Measurements from ENCODE around the gene ZNHIT2. TPM values are rescaled to one million over a fixed set of nuclear protein-coding genes. Genes with fewer than 3 reads are reported as not detected.

ZNHIT2 gene
- total and polyA plus RNA-seq, 2 of the 8 experiments (the other 6 are each of a cell fraction or from before 2014, with no cell fraction given) = 13.0 to 16.1 TPM

- H3K56ac ChIP-seq (replicated peaks; ENCODE audit: insufficient read length, low read depth, low read length) = no peak overlapping the region
- WGBS, 2 experiments (ENCODE audit: extremely low coverage in 1 of 2, insufficient coverage in 1 of 2, insufficient read length in 1 of 2, insufficient replicate concordance in 2 of 2, low coverage in 1 of 2, low lambda C conversion rate in 2 of 2, missing lambda C conversion rate in 1 of 2) = 89% methylated on average over 3 of the region's 3 CpGs; no CpG with 5 or more reads in 1 of the 2 experiments
- H3K18ac ChIP-seq (ENCODE audit: extremely low read depth, low read length) = no peak overlapping the region
- no peaks in the 10 kb centered on the region for H4K20me1 ChIP-seq (replicated peaks in 1 of 2; ENCODE audit: control insufficient read depth in 1 of 2, insufficient read depth in 2 of 2, low read length in 2 of 2)
- H3K4me2 ChIP-seq (ENCODE audit: insufficient read depth in 1 of 2, low read depth in 2 of 2, low read length in 2 of 2) = no peak overlapping the region
- no peak overlapping the region for H4K5ac ChIP-seq (ENCODE audit: insufficient read length, low read depth, low read length)
- H2AFZ ChIP-seq (ENCODE audit: low read length) = no peak overlapping the region
- no peak overlapping the region for H2BK120ac ChIP-seq (replicated peaks; ENCODE audit: low read depth, low read length)
- H2BK20ac ChIP-seq (ENCODE audit: low read length) = no peak overlapping the region
- no peaks in the 10 kb centered on the region for H3K4me1 ChIP-seq (replicated peaks in 1 of 4; ENCODE audit: control insufficient read depth in 3 of 4, insufficient read depth in 4 of 4, low read length in 3 of 4)
- no peak overlapping the region for H4K8ac ChIP-seq (ENCODE audit: extremely low read depth, insufficient read depth, low read length)
- H3K36me3 ChIP-seq (ENCODE audit: control insufficient read depth in 2 of 4, insufficient read depth in 4 of 4, low read length in 3 of 4) = no peaks in the 10 kb centered on the region
- DNase-seq (ENCODE audit: low read depth in 1 of 2, low spot score in 2 of 2) (no peak), FAIRE-seq (no peak)
- no peak overlapping the region for H2BK15ac ChIP-seq (ENCODE audit: low read length)
- H2BK12ac ChIP-seq (ENCODE audit: low read depth, low read length) = no peak overlapping the region
- no peak overlapping the region for H4K91ac ChIP-seq (replicated peaks; ENCODE audit: insufficient read length, low read length)
- H3K27me3 ChIP-seq (replicated peaks in 1 of 4; ENCODE audit: control insufficient read depth in 3 of 4, extremely low read depth in 1 of 4, insufficient read depth in 3 of 4, low read length in 3 of 4) = no peaks in the 10 kb centered on the region
- no peak overlapping the region for H3K27ac ChIP-seq (ENCODE audit: low read depth, low read length)
- no peak overlapping the region for H3K9ac ChIP-seq (replicated peaks in 1 of 4; ENCODE audit: extremely low read depth in 1 of 4, low read depth in 3 of 4, low read length in 3 of 4)
- no peak overlapping the region for H2BK5ac ChIP-seq (ENCODE audit: low read depth, low read length)
- no peaks in the 10 kb centered on the region for H3K9me3 ChIP-seq (ENCODE audit: insufficient read depth in 2 of 2, low read depth in 1 of 2, low read length in 1 of 2)
- H3K4me3 ChIP-seq (ENCODE audit: extremely low read depth in 1 of 4, insufficient read depth in 2 of 4, low read depth in 3 of 4, low read length in 4 of 4) = no peak overlapping the region
- no peaks in the 10 kb centered on the region for H3K79me1 ChIP-seq (ENCODE audit: low read depth, low read length)
- no peak overlapping the region for H3K23ac ChIP-seq (ENCODE audit: insufficient read length)
- H3K79me2 ChIP-seq (ENCODE audit: control insufficient read depth in 1 of 2, insufficient read depth in 2 of 2, low read length in 2 of 2) = no peaks in the 10 kb centered on the region
- H3K14ac ChIP-seq (ENCODE audit: insufficient read length) = no peak overlapping the region
- no peak overlapping the region for H2AK5ac ChIP-seq (ENCODE audit: low read depth, low read length)
- ChIA-PET POLR2A (ENCODE audit: partially characterized antibody) (interaction anchor here (1.1 to 1.4 kb wide), 2 partner anchors 31 to 46 kb away, joined by 3 read pairs; no protein-coding TSS in a partner anchor), CTCF (ENCODE audit: partially characterized antibody) (no interaction called here)
- no peak overlapping the region for H3K4ac ChIP-seq (replicated peaks; ENCODE audit: insufficient read length, low read depth, low read length)
- H3K23me2 ChIP-seq (ENCODE audit: low read depth, low read length) = no peaks in the 10 kb centered on the region
- TF ChIP-seq YY1 (IDR thresholded peaks at IDR 0.05; ENCODE audit: low read depth, low read length) (no peak), SIN3A (conservative IDR thresholded peaks at IDR 0.05 in 1 of 2, IDR thresholded peaks at IDR 0.05 in 1 of 2; ENCODE audit: low read depth in 1 of 2, low read length in 2 of 2) (no peak), TAF1 (IDR thresholded peaks at IDR 0.05; ENCODE audit: low read depth, low read length) (no peak), TEAD4 (IDR thresholded peaks at IDR 0.05; ENCODE audit: low read depth, low read length) (no peak), GTF2F1 (IDR thresholded peaks at IDR 0.05; ENCODE audit: borderline replicate concordance, low read depth, low read length) (no peak), KDM1A (IDR thresholded peaks at IDR 0.05; ENCODE audit: borderline replicate concordance, low read length) (no peak), NANOG (IDR thresholded peaks at IDR 0.05; ENCODE audit: insufficient read depth, low read depth, low read length, poor library complexity, severe bottlenecking) (no peak), RNF2 (IDR thresholded peaks at IDR 0.05; ENCODE audit: borderline replicate concordance, low read depth, low read length, missing control alignments, poor library complexity, severe bottlenecking) (no peak), BCL11A (IDR thresholded peaks at IDR 0.05; ENCODE audit: low read depth in 2 of 2, low read length in 2 of 2) (no peak), HDAC6 (IDR thresholded peaks at IDR 0.05; ENCODE audit: low read depth, low read length) (no peak), EP300 (IDR thresholded peaks at IDR 0.05; ENCODE audit: borderline replicate concordance in 1 of 2, low read depth in 2 of 2, low read length in 2 of 2) (no peak), SP1 (IDR thresholded peaks at IDR 0.05; ENCODE audit: low read depth, low read length) (no peak), MAFK (IDR thresholded peaks at IDR 0.05; ENCODE audit: low read depth, low read length) (no peak), SIX5 (IDR thresholded peaks at IDR 0.05; ENCODE audit: low read depth, low read length) (no peak)
Measured at GRCh38 chr11:65156926-65157325, 39.4 kb upstream of the ZNHIT2 start.
